Esophagus squamous epithelium (tissue), 5 donors: Measurements from ENCODE around the gene CSRP2. TPM values are rescaled to one million over a fixed set of nuclear protein-coding genes. Genes with fewer than 3 reads are reported as not detected.

Experiments
- DNase-seq: peaks from one replicate; lab custom pipeline; 2025; lab: John Stamatoyannopoulos, UW
- H3K27ac ChIP-seq, 4 donors: fragments of 200-600 bp; sonication (generic); one replicate each; pipeline ENCODE4 v1.5.1; 2016 to 2019; ENCODE audit warnings: mild to moderate bottlenecking in 1 of 4
- H3K27me3 ChIP-seq, 4 donors: fragments of 200-600 bp; sonication (generic); 1 replicate in 3 of 4; 2 replicates in 1 of 4; pipeline versions ENCODE4 v1.5.1 to v1.6.0; 2017 to 2021; ENCODE audit warnings: antibody characterized with exemption in 1 of 4
- H3K36me3 ChIP-seq, 3 donors: fragments of 200-600 bp; sonication (generic); one replicate each; pipeline ENCODE4 v1.5.1; 2016 to 2019
- H3K4me1 ChIP-seq, 3 donors: fragments of 200-600 bp; sonication (generic); one replicate each; pipeline ENCODE4 v1.5.1; 2017 to 2019
- H3K4me3 ChIP-seq, 4 donors: fragments of 200-600 bp; sonication (generic); 1 replicate in 3 of 4; 2 replicates in 1 of 4; pipeline ENCODE4 v1.5.1; 2016 to 2019; ENCODE audit warnings: mild to moderate bottlenecking in 2 of 4, moderate library complexity in 1 of 4
- H3K9me3 ChIP-seq, 3 donors: fragments of 200-600 bp; sonication (generic); one replicate each; pipeline ENCODE4 v1.5.1; 2016 to 2019
- CTCF ChIP-seq, 6 experiments: fragments of 450-650 bp in 4 of 6; fragments of 200-600 bp in 2 of 6; sonication (generic) in 2 of 6; IDR thresholded peaks; one replicate each; pipeline ENCODE4 v1.5.1; 2016 to 2019; ENCODE audit warnings: antibody characterized with exemption in 6 of 6, mild to moderate bottlenecking in 4 of 6, moderate library complexity in 4 of 6
- POLR2A ChIP-seq, 4 donors: fragments of 450-650 bp; IDR thresholded peaks; one replicate each; pipeline ENCODE4 v1.6.1; 2017; ENCODE audit warnings: antibody characterized with exemption in 4 of 4, mild to moderate bottlenecking in 4 of 4, moderate library complexity in 3 of 4
- WGBS, 2 donors: methylation state at CpG; one replicate each; pipeline ENCODE4 v1.1.5; 2018; 5-methylcytosine and 5-hydroxymethylcytosine counted together
- intact Hi-C: fragments of 100-400 bp; cut with DNase I; formaldehyde crosslinking; loops from one replicate; pipeline ENCODE4 v1.15.0; 2022
- total RNA-seq, 4 donors: library from RNA; depleted of rRNA; stranded (reverse); fragments of >200 nt; gene quantifications; one replicate each; pipeline ENCODE4 v1.1.0, GENCODE V29; 2016
- donor health status: DM: yes; HTN: yes; CAD: no.

CSRP2 gene
- total RNA-seq, 4 donors from 2014 or later, result 57.6 to 107 (median 65.1) TPM

GRCh38 chr12:76883151-76883550, 4.3 kb upstream of the CSRP2 start:
- TF ChIP-seq CTCF (IDR thresholded peaks at IDR 0.05) (no peak), POLR2A (IDR thresholded peaks at IDR 0.05) (no peak)
- H3K27me3 ChIP-seq, result peaks cover 0 to 4% (median 0%) of the 10 kb centered on the region in 4 donors
- H3K36me3 ChIP-seq, result no peaks in the 10 kb centered on the region
- WGBS, 2 donors, result 41 to 61% methylated on average over 4 to 6 of the region's 6 CpGs
- H3K27ac ChIP-seq, result no peak overlapping the region
- no peaks in the 10 kb centered on the region for H3K9me3 ChIP-seq
- H3K4me1 ChIP-seq, result peaks cover 0 to 42% (median 6%) of the 10 kb centered on the region in 3 donors
- H3K4me3 ChIP-seq, result no peak overlapping the region
- intact Hi-C loops, result no loop called here
- no peak for DNase-seq

- TF ChIP-seq POLR2A (IDR thresholded peaks at IDR 0.05) (no peak), CTCF (IDR thresholded peaks at IDR 0.05) (no peak)
- Histone ChIP-seq H3K36me3 (no peaks in the 10 kb centered on the region), H3K4me1 (peaks cover 0 to 50% (median 6%) of the 10 kb centered on the region in 3 donors), H3K9me3 (no peaks in the 10 kb centered on the region), H3K4me3 (no peak overlapping the region), H3K27ac (no peak overlapping the region), H3K27me3 (peaks cover 0 to 4% (median 0%) of the 10 kb centered on the region in 4 donors)
- 79 to 87% methylated on average over 1 of the region's 1 CpG for whole genome bisulfite sequencing, 2 donors
- DNase-seq, result no peak
- intact Hi-C loops, result no loop called here
Observed at GRCh38 chr12:76882367-76882766, 3.5 kb upstream of the CSRP2 start.

GRCh38 chr12:76881142-76881541, 2.3 kb upstream of the CSRP2 start:
- no peaks in the 10 kb centered on the region for H3K9me3 ChIP-seq
- intact Hi-C loops, result no loop called here
- H3K27me3 ChIP-seq, result peaks cover 0 to 4% (median 0%) of the 10 kb centered on the region in 4 donors
- H3K27ac ChIP-seq, result no peak overlapping the region
- H3K4me1 ChIP-seq, result peaks cover 0 to 62% (median 13%) of the 10 kb centered on the region in 3 donors
- H3K4me3 ChIP-seq, result no peak overlapping the region
- DNase-seq, result no peak
- no peaks in the 10 kb centered on the region for H3K36me3 ChIP-seq
- TF ChIP-seq CTCF (IDR thresholded peaks at IDR 0.05), result no peak
- TF ChIP-seq POLR2A (IDR thresholded peaks at IDR 0.05), result no peak

GRCh38 chr12:76880519-76881023, 1.8 kb upstream of the CSRP2 start:
- no peak for TF ChIP-seq POLR2A (IDR thresholded peaks at IDR 0.05)
- no peak for TF ChIP-seq CTCF (IDR thresholded peaks at IDR 0.05)
- Histone ChIP-seq H3K27me3 (peaks cover 0 to 4% (median 0%) of the 10 kb centered on the region in 4 donors), H3K4me3 (no peak overlapping the region), H3K9me3 (no peaks in the 10 kb centered on the region), H3K27ac (peak overlapping the region in 3 of 4 donors; percentile 95 to 97 (median 95)), H3K36me3 (no peaks in the 10 kb centered on the region), H3K4me1 (peaks cover 0 to 68% (median 18%) of the 10 kb centered on the region in 3 donors)
- DNase-seq, result no peak
- WGBS, 2 donors, result 91 to 92% methylated on average over 7 of the region's 7 CpGs
- intact Hi-C loops, result no loop called here

- Histone ChIP-seq H3K36me3 (no peaks in the 10 kb centered on the region), H3K4me1 (peaks cover 0 to 74% (median 19%) of the 10 kb centered on the region in 3 donors), H3K4me3 (peak overlapping the region; percentile 70 to 90 (median 84)), H3K9me3 (no peaks in the 10 kb centered on the region), H3K27ac (peak overlapping the region; percentile 91 to 97 (median 95)), H3K27me3 (peaks cover 0 to 4% (median 0%) of the 10 kb centered on the region in 4 donors)
- TF ChIP-seq CTCF (IDR thresholded peaks at IDR 0.05), result no peak
- TF ChIP-seq POLR2A (IDR thresholded peaks at IDR 0.05), result no peak
- 47 to 57% methylated on average over 13 of the region's 13 CpGs for WGBS, 2 donors
- intact Hi-C loops, result no loop called here
- no peak for DNase-seq
Observed at GRCh38 chr12:76879710-76880518, 1.1 kb upstream of the CSRP2 start.
